CD1c-positive myeloid dendritic cell (primary cell): ENCODE results near the gene SIL1.
"Not testable (repeated sequence)": the region's sequence is repeated elsewhere in the genome, so short reads cannot be mapped to it uniquely, and the experiment has no call there.

ENCODE experiments used
- DNase-seq: peaks from one replicate; pipeline ENCODE4 v3.0.0-alpha.2; 2016; ENCODE audit errors: extremely low spot score

The SIL1 gene

GRCh38 chr5:139068494-139069151 is 129.5 kb downstream of the SIL1 start:
- no peak for DNase-seq

- no peak for DNase-seq
Observed at GRCh38 chr5:139068060-139068459, 130.1 kb downstream of the SIL1 start.

GRCh38 chr5:139065306-139065705 is 132.9 kb downstream of the SIL1 start:
- DNase-seq: no peak

- DNase-seq: no peak
Observed at GRCh38 chr5:139064613-139065012, 133.6 kb downstream of the SIL1 start.

- DNase-seq: no peak
Observed at GRCh38 chr5:139063664-139064054, 134.5 kb downstream of the SIL1 start.

- DNase-seq: no peak
Observed at GRCh38 chr5:139062910-139063663, 135.1 kb downstream of the SIL1 start.

- no peak for DNase-seq
Observed at GRCh38 chr5:139061856-139062255, 136.3 kb downstream of the SIL1 start.

GRCh38 chr5:139061274-139061673 is 136.9 kb downstream of the SIL1 start:
- DNase-seq: no peak

GRCh38 chr5:139058121-139058520 is 140.0 kb downstream of the SIL1 start:
- no peak for DNase-seq

GRCh38 chr5:139057045-139057939 is 140.9 kb downstream of the SIL1 start:
- DNase-seq: not testable (repeated sequence)

GRCh38 chr5:139052975-139053374 is 145.2 kb downstream of the SIL1 start:
- no peak for DNase-seq

GRCh38 chr5:139051392-139051791 is 146.8 kb downstream of the SIL1 start:
- no peak for DNase-seq

- no peak for DNase-seq
Observed at GRCh38 chr5:139050432-139050831, 147.7 kb downstream of the SIL1 start.

GRCh38 chr5:139049780-139050179 is 148.4 kb downstream of the SIL1 start:
- no peak for DNase-seq

- no peak for DNase-seq
Observed at GRCh38 chr5:139046551-139046950, 151.6 kb downstream of the SIL1 start.

GRCh38 chr5:139043157-139043905 is 154.8 kb downstream of the SIL1 start:
- no peak for DNase-seq

- no peak for DNase-seq
Observed at GRCh38 chr5:139040081-139040480, 158.1 kb downstream of the SIL1 start.

GRCh38 chr5:139038613-139039305 is 159.4 kb downstream of the SIL1 start:
- DNase-seq: no peak

- DNase-seq: no peak
Observed at GRCh38 chr5:139037732-139038131, 160.4 kb downstream of the SIL1 start.

- DNase-seq: not testable (repeated sequence)
Observed at GRCh38 chr5:139036332-139036731, 161.8 kb downstream of the SIL1 start.

GRCh38 chr5:139027150-139027549 is 171.0 kb downstream of the SIL1 start:
- DNase-seq: no peak
